Stomach (tissue), 19 donors: ENCODE data around the gene C20orf204. TPM values are rescaled to one million over a fixed set of nuclear protein-coding genes. Genes with fewer than 3 reads are reported as not detected.
A peak's percentile ranks its signal among the peaks of the same experiment; 100 is the strongest.

Source experiments
- DNase-seq, 2 donors: peaks; one replicate each; pipeline versions ENCODE4 v3.0.0 to v3.0.0-alpha.2; 2013 to 2019
- H3K27ac ChIP-seq, 5 donors: fragments of 200-600 bp in 4 of 5; sonication (generic) in 4 of 5; one replicate each; pipeline ENCODE4 v1.5.1; 2013 to 2019; ENCODE audit warnings: mild to moderate bottlenecking in 1 of 5, moderate library complexity in 1 of 5
- H3K27me3 ChIP-seq, 3 donors: fragments of 200-600 bp; sonication (generic); one replicate each; pipeline ENCODE4 v1.5.1; 2017 to 2019; ENCODE audit warnings: mixed run types in 1 of 3
- H3K36me3 ChIP-seq, 4 donors: fragments of 200-600 bp; sonication (generic); 1 replicate in 3 of 4; 2 replicates in 1 of 4; pipeline ENCODE4 v1.5.1; 2016 to 2019
- H3K4me1 ChIP-seq, 4 donors: fragments of 200-600 bp; sonication (generic); one replicate each; pipeline ENCODE4 v1.5.1; 2016 to 2019
- H3K4me3 ChIP-seq, 4 donors: fragments of 200-600 bp; sonication (generic) in 3 of 4; one replicate each; pipeline ENCODE4 v1.5.1; 2016 to 2019; ENCODE audit warnings: mild to moderate bottlenecking in 1 of 4
- H3K9me3 ChIP-seq, 4 donors: fragments of 200-600 bp; sonication (generic); one replicate each; pipeline ENCODE4 v1.5.1; 2016 to 2019
- CTCF ChIP-seq, 7 experiments: fragments of 450-650 bp in 4 of 7; fragments of 200-600 bp in 3 of 7; sonication (generic) in 3 of 7; IDR thresholded peaks; one replicate each; pipeline ENCODE4 v1.5.1; 2016 to 2019; ENCODE audit warnings: antibody characterized with exemption in 7 of 7, control low read depth in 2 of 7, mild to moderate bottlenecking in 1 of 7
- EP300 ChIP-seq: sonication (generic); formaldehyde crosslinking; IDR thresholded peaks from one replicate; pipeline ENCODE4 v1.6.1; 2017; ENCODE audit warnings: antibody characterized with exemption
- POLR2A ChIP-seq, 4 donors: fragments of 450-650 bp; IDR thresholded peaks; one replicate each; pipeline ENCODE4 v1.6.1; 2016; ENCODE audit warnings: antibody characterized with exemption in 4 of 4, control low read depth in 2 of 4, mild to moderate bottlenecking in 1 of 4, moderate library complexity in 1 of 4
- POLR2AphosphoS5 ChIP-seq, 3 donors: sonication (generic); formaldehyde crosslinking; IDR thresholded peaks; one replicate each; pipeline ENCODE4 v1.6.1; 2016; ENCODE audit warnings: antibody characterized with exemption in 3 of 3
- WGBS, 5 donors: extraction: QIAGEN DNeasy Blood & Tissue Kit in 3 of 5; methylation state at CpG; one replicate each; pipeline versions ENCODE4 v1.1.5 to v1.1.7; 2013 to 2018; 5-methylcytosine and 5-hydroxymethylcytosine counted together
- intact Hi-C: fragments of 100-400 bp; cut with DNase I; formaldehyde crosslinking; loops from one replicate; pipeline ENCODE4 v1.15.1; 2023; ENCODE audit warnings: low total_unique reads
- long read RNA-seq, 10 donors: transcript quantifications; one replicate each; lab custom pipeline, GENCODE V29; 2026
- polyA plus RNA-seq, 3 donors: library from polyadenylated mRNA; stranded (reverse); fragments of 200-250 nt; gene quantifications; one replicate each; pipeline ENCODE4 v1.2.3, GENCODE V29; 2013
- total RNA-seq, 5 donors: library from RNA; depleted of rRNA; stranded (reverse); fragments of >200 nt; gene quantifications; one replicate each; pipeline versions ENCODE4 v1.1.0 to v1.2.3, GENCODE V29; 2014 to 2016
- donor health status: healthy with polysubstance abuse.
- donor health status: Bipolar disorder and iron deficiency.
- donor health status: healthy.

C20orf204 gene
- 1 to 10 TPM in 1 of 5 donors, not detected in 4; 1.7 TPM for total RNA-seq
- 1 to 10 TPM in 2 of 3 donors, under 1 TPM in 1; 0.62 to 3.4 (median 1.4) TPM for polyA plus RNA-seq
- long read RNA-seq, donor 1, partial matches to known transcripts, result 0 of 1 reads
- long read RNA-seq, donor 1, other reads (novel, unspliced or antisense), result 0 of 1 reads
- long read RNA-seq, donor 2, result 0 reads
- long read RNA-seq, donor 3, result 0 reads
- long read RNA-seq, donor 4, result 0 reads
- long read RNA-seq, donor 5, partial matches to known transcripts, result 0 of 1 reads
- long read RNA-seq, donor 5, other reads (novel, unspliced or antisense), result 0 of 1 reads
- long read RNA-seq, donor 6, partial matches to known transcripts, result 0 of 1 reads
- long read RNA-seq, donor 6, other reads (novel, unspliced or antisense), result 0 of 1 reads
- long read RNA-seq, donor 7, result 0 reads
- long read RNA-seq, donor 8, result 0 reads
- long read RNA-seq, donor 9, result 0 reads
- long read RNA-seq, donor 10, partial matches to known transcripts, result 0 of 1 reads
- long read RNA-seq, donor 10, other reads (novel, unspliced or antisense), result 0 of 1 reads

- H3K4me1 ChIP-seq, result peaks cover 23 to 48% (median 40%) of the 10 kb centered on the region in 4 donors
- no peaks in the 10 kb centered on the region for H3K9me3 ChIP-seq
- no peak within 1 kb of the TSS for H3K4me3 ChIP-seq
- WGBS, 5 donors, result 58 to 69% (median 65%) methylated on average over 6 to 10 of the region's 10 CpGs
- intact Hi-C loops, result no loop called here
- no peak for TF ChIP-seq POLR2A (IDR thresholded peaks at IDR 0.05)
- TF ChIP-seq POLR2AphosphoS5 (IDR thresholded peaks at IDR 0.05), result no peak
- TF ChIP-seq CTCF (IDR thresholded peaks at IDR 0.05), result no peak
- TF ChIP-seq EP300, result no peak
- H3K36me3 ChIP-seq, result peaks cover 16 to 48% (median 47%) of the 10 kb centered on the region in 4 donors
- H3K27ac ChIP-seq, result no peak within 1 kb of the TSS
- peaks cover 0 to 56% (median 48%) of the 10 kb centered on the region in 3 donors for H3K27me3 ChIP-seq
- DNase-seq, result no peak
Measured at GRCh38 chr20:64035933-64036345, at the start of gene C20orf204. C20orf204 (plus strand) TSS chr20:64036182; CDS start chr20:64036324, 142 bp downstream.

GRCh38 chr20:64000906-64001305, 35.1 kb upstream of the C20orf204 start:
- no peaks in the 10 kb centered on the region for H3K4me1 ChIP-seq
- intact Hi-C loops, result no loop called here
- H3K27me3 ChIP-seq, result no peaks in the 10 kb centered on the region
- H3K9me3 ChIP-seq, result no peaks in the 10 kb centered on the region
- H3K36me3 ChIP-seq, result peaks cover 79 to 100% (median 100%) of the 10 kb centered on the region in 4 donors
- no peak overlapping the region for H3K4me3 ChIP-seq
- H3K27ac ChIP-seq, result no peak overlapping the region
- 92 to 96% (median 94%) methylated on average over 12 of the region's 12 CpGs for WGBS, 5 donors
- no peak for DNase-seq
- TF ChIP-seq POLR2AphosphoS5 (IDR thresholded peaks at IDR 0.05) (no peak), EP300 (no peak), POLR2A (IDR thresholded peaks at IDR 0.05) (no peak), CTCF (IDR thresholded peaks at IDR 0.05) (no peak)

- Histone ChIP-seq H3K9me3 (no peaks in the 10 kb centered on the region), H3K36me3 (peaks cover 76 to 100% (median 100%) of the 10 kb centered on the region in 4 donors), H3K4me3 (no peak overlapping the region), H3K27ac (no peak overlapping the region), H3K27me3 (no peaks in the 10 kb centered on the region), H3K4me1 (no peaks in the 10 kb centered on the region)
- TF ChIP-seq POLR2A (IDR thresholded peaks at IDR 0.05) (no peak), POLR2AphosphoS5 (IDR thresholded peaks at IDR 0.05) (no peak), EP300 (no peak), CTCF (IDR thresholded peaks at IDR 0.05) (no peak)
- peak in 1 of 2 donors; percentile 26 for DNase-seq
- WGBS, 5 donors, result 37 to 59% (median 48%) methylated on average over 11 of the region's 11 CpGs
- intact Hi-C loops, result no loop called here
Measured at GRCh38 chr20:64001607-64002011, 34.4 kb upstream of the C20orf204 start.

DNA sequence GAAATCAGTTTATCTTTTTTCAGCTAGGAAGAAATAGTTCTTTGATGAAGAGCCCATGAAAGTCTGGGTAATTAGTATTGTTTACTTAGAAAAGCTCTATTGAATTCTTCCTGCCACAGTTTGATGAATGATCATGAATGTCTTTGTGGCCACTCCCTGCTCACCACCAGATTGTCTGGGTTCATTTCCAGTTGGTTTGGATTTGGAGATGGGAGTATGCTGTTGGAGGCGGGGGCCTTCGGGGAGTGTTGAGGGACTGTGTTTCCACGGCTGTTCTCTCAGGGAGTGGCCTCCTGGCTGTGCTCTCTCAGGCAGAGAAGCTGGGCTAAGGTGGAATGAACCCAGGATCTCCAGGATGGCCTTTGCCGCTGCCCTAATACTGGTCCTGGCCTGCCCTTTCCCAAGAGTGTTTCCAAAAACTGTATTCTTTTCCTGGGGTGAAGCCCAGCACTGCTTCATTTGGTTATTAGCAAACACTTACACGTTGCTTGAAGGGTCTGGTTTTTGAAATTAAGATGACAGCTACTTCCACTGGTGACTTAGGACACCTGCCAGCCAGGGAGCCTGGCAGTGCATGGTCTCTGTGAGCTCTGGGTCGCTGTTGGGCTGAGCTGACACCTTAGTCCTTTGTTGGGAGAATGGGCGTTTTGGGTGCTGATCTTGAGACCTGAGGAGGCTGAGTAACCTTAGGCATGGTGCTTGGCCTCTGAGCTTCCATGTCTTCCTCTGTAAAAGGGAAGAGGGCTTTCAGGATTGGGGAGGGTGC, 31.8 kb upstream of the C20orf204 start:
- no peaks in the 10 kb centered on the region for H3K9me3 ChIP-seq
- TF ChIP-seq POLR2A (IDR thresholded peaks at IDR 0.05) (no peak), EP300 (no peak), POLR2AphosphoS5 (IDR thresholded peaks at IDR 0.05) (no peak), CTCF (IDR thresholded peaks at IDR 0.05) (no peak)
- 76 to 83% (median 79%) methylated on average over 7 of the region's 7 CpGs for WGBS, 5 donors
- no peak overlapping the region for H3K4me3 ChIP-seq
- no peak overlapping the region for H3K27ac ChIP-seq
- intact Hi-C loops, result no loop called here
- no peaks in the 10 kb centered on the region for H3K4me1 ChIP-seq
- peak in 1 of 2 donors; percentile 39 for DNase-seq
- H3K27me3 ChIP-seq, result no peaks in the 10 kb centered on the region
- H3K36me3 ChIP-seq, result peaks cover 60 to 100% (median 98%) of the 10 kb centered on the region in 4 donors
